ENCODE measurements around the gene SPDEF. TPM values are rescaled to one million over a fixed set of nuclear protein-coding genes. Genes with fewer than 3 reads are reported as not detected.

SPDEF gene
- total RNA-seq, 2 experiments from 2014 or later, result not detected

DNA sequence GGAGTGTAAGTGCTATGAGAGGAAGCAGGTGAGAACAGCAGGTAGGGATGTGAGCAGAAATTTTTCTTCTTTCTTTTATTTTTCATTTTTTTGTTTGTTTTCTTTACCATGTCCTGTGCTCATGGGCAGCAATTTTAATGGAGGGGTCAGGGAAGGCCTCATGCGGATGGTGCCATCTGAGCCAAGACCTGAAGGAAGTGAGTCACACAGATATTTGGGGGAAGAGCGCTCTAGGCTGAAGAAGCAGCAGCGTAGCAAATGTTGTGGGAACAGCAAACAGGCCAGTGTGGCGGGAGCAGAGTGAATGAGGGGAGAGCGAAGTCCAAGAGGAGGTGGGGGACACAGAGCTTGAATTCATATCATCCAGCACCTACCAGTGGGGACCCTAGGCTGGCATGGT, 12.7 kb downstream of the SPDEF start:
- CTCF ChIA-PET, result no interaction called here
- no peak for ATAC-seq

DNA sequence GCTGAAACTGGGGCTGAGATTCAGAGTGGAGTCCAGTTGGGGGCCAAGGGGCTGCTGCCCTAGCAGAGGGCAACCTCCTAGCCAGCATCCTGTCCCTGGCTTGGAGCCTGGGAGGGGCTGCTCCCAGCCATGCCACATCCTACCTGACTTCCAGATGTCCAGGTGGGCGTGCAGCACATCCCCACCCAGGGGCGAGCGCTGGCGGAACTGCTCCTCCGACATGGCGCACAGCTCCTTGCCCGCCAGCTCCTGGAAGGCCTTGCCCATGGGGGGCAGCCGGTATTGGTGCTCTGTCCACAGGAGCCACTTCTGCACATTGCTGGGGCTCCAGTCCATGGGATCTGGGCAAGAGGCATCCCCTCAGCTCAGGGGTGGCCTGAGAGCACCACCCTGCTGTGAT, 15.3 kb downstream of the SPDEF start:
- POLR2A ChIA-PET, result no interaction called here
- H3K4me1 Mint-ChIP-seq (ENCODE audit: low read depth), result no peaks in the 10 kb centered on the region
- H3K27ac Mint-ChIP-seq, result no peak overlapping the region
- ATAC-seq (no peak), DNase-seq (no peak)
- no peak for TF ChIP-seq CTCF (IDR thresholded peaks at IDR 0.05)
- no peak overlapping the region for H3K4me3 Mint-ChIP-seq
- intact Hi-C loops (cut with micrococcal nuclease), result no loop called here
- H3K36me3 Mint-ChIP-seq (ENCODE audit: low read depth), result no peaks in the 10 kb centered on the region
- H3K9me3 Mint-ChIP-seq, result no peaks in the 10 kb centered on the region
- CTCF ChIA-PET, result no interaction called here
- H3K27me3 Mint-ChIP-seq, result no peaks in the 10 kb centered on the region

More for the DNA sequence above, 12.7 kb downstream of the SPDEF start:
- Mint-ChIP-seq H3K4me3 (no peak overlapping the region), H3K9me3 (no peaks in the 10 kb centered on the region), H3K27me3 (no peaks in the 10 kb centered on the region), H3K4me1 (ENCODE audit: low read depth) (no peaks in the 10 kb centered on the region), H3K27ac (no peak overlapping the region), H3K36me3 (ENCODE audit: low read depth) (no peaks in the 10 kb centered on the region)
- intact Hi-C loops (cut with micrococcal nuclease), result no loop called here
- POLR2A ChIA-PET, result no interaction called here
- DNase-seq, result no peak
- TF ChIP-seq CTCF (IDR thresholded peaks at IDR 0.05), result no peak

- Mint-ChIP-seq H3K36me3 (ENCODE audit: low read depth) (no peaks in the 10 kb centered on the region), H3K9me3 (no peaks in the 10 kb centered on the region), H3K27ac (no peak overlapping the region), H3K4me3 (no peak overlapping the region), H3K27me3 (no peaks in the 10 kb centered on the region), H3K4me1 (ENCODE audit: low read depth) (no peaks in the 10 kb centered on the region)
- DNase-seq (no peak), ATAC-seq (no peak)
- ChIA-PET CTCF (no interaction called here), POLR2A (no interaction called here)
- TF ChIP-seq CTCF (IDR thresholded peaks at IDR 0.05), result no peak
- intact Hi-C loops (cut with micrococcal nuclease), result no loop called here
Observed at GRCh38 chr6:34540222-34540621, 15.9 kb downstream of the SPDEF start.

GRCh38 chr6:34539181-34539580, 16.9 kb downstream of the SPDEF start:
- Mint-ChIP-seq H3K9me3 (no peaks in the 10 kb centered on the region), H3K4me3 (no peak overlapping the region), H3K27ac (no peak overlapping the region), H3K36me3 (ENCODE audit: low read depth) (no peaks in the 10 kb centered on the region), H3K27me3 (no peaks in the 10 kb centered on the region), H3K4me1 (ENCODE audit: low read depth) (no peaks in the 10 kb centered on the region)
- POLR2A ChIA-PET, result no interaction called here
- no peak for ATAC-seq
- CTCF ChIA-PET, result no interaction called here
- no peak for TF ChIP-seq CTCF (IDR thresholded peaks at IDR 0.05)
- intact Hi-C loops (cut with micrococcal nuclease), result no loop called here
- DNase-seq, result no peak

- CTCF ChIA-PET, result no interaction called here
- TF ChIP-seq CTCF (IDR thresholded peaks at IDR 0.05), result no peak
- H3K27ac Mint-ChIP-seq, result no peak overlapping the region
- H3K4me1 Mint-ChIP-seq (ENCODE audit: low read depth), result no peaks in the 10 kb centered on the region
- no peaks in the 10 kb centered on the region for H3K36me3 Mint-ChIP-seq (ENCODE audit: low read depth)
- ATAC-seq, result no peak
- intact Hi-C loops (cut with micrococcal nuclease), result no loop called here
- no peak overlapping the region for H3K4me3 Mint-ChIP-seq
- no peaks in the 10 kb centered on the region for H3K9me3 Mint-ChIP-seq
- H3K27me3 Mint-ChIP-seq, result no peaks in the 10 kb centered on the region
- DNase-seq, result no peak
- POLR2A ChIA-PET, result no interaction called here
Observed at GRCh38 chr6:34538581-34538980, 17.5 kb downstream of the SPDEF start.

Measured in activated CD8-positive, alpha-beta T cell treated with anti-CD3 and anti-CD28 coated beads for 36 hours (primary cell).